Astrocyte (in vitro differentiated cells and primary cell): ENCODE data around the gene DFFB.

ENCODE experiments used
- EZH2 ChIP-seq: IDR thresholded peaks from 2 replicates; pipeline ENCODE4 v1.6.1; 2012; ENCODE audit warnings: mild to moderate bottlenecking, low read length, inconsistent platforms; ENCODE audit not compliant: insufficient read depth
- TF ChIP-seq, protein P1 (sequence below): IDR thresholded peaks from 2 replicates; pipeline ENCODE4 v1.5.1; 2011; ENCODE audit warnings: low read depth, mild to moderate bottlenecking, inconsistent platforms, low read length, moderate library complexity; ENCODE audit not compliant: insufficient read depth

DNA sequence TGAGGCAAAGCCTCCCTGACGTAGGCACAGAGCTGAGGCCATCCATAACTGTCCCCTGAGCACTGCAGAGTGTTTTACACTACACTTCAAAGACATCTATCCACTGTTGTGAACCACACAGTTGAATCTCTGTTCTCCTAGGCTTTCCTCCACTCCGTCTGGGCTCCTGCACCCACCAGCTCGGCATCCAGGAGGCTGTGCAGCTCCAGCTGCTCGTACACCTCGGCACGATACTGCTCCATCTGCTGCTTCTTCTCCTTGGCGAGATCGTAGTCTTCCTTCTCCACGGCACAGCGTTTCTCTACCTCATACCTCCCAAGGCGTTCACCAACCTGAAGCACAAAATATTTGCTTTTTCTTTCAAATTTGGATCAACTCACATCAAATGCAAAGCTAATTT is 18.5 kb upstream of the DFFB start:
- TF ChIP-seq, protein P1, sequence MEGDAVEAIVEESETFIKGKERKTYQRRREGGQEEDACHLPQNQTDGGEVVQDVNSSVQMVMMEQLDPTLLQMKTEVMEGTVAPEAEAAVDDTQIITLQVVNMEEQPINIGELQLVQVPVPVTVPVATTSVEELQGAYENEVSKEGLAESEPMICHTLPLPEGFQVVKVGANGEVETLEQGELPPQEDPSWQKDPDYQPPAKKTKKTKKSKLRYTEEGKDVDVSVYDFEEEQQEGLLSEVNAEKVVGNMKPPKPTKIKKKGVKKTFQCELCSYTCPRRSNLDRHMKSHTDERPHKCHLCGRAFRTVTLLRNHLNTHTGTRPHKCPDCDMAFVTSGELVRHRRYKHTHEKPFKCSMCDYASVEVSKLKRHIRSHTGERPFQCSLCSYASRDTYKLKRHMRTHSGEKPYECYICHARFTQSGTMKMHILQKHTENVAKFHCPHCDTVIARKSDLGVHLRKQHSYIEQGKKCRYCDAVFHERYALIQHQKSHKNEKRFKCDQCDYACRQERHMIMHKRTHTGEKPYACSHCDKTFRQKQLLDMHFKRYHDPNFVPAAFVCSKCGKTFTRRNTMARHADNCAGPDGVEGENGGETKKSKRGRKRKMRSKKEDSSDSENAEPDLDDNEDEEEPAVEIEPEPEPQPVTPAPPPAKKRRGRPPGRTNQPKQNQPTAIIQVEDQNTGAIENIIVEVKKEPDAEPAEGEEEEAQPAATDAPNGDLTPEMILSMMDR = no peak
- no peak for TF ChIP-seq EZH2
